ENCODE results near the gene MASP1. TPM values are rescaled to one million over a fixed set of nuclear protein-coding genes. Genes with fewer than 3 reads are reported as not detected.

MASP1 gene
- total RNA-seq, 1 donor from 2014 or later: not detected

- Mint-ChIP-seq H3K4me3 (no peak overlapping the region), H3K4me1 (ENCODE audit: low read depth) (peaks cover 7% of the 10 kb centered on the region), H3K36me3 (ENCODE audit: low read depth) (no peaks in the 10 kb centered on the region), H3K27me3 (ENCODE audit: insufficient read depth) (peaks cover 29% of the 10 kb centered on the region), H3K27ac (no peak overlapping the region), H3K9me3 (no peaks in the 10 kb centered on the region)
- DNase-seq (ENCODE audit: low spot score): no peak
- intact Hi-C loops (cut with micrococcal nuclease): loop anchor here (10.0 kb wide), 1 partner anchor 221 kb away; no protein-coding TSS in a partner anchor
Observed at GRCh38 chr3:187314176-187314575, 22.6 kb upstream of the MASP1 start.

GRCh38 chr3:187310954-187311470, 19.5 kb upstream of the MASP1 start:
- no peak overlapping the region for H3K4me3 Mint-ChIP-seq
- no peak for DNase-seq (ENCODE audit: low spot score)
- no peaks in the 10 kb centered on the region for H3K4me1 Mint-ChIP-seq (ENCODE audit: low read depth)
- no peaks in the 10 kb centered on the region for H3K36me3 Mint-ChIP-seq (ENCODE audit: low read depth)
- intact Hi-C loops (cut with micrococcal nuclease): loop anchor here (10.0 kb wide), 1 partner anchor 224 kb away; no protein-coding TSS in a partner anchor
- H3K27ac Mint-ChIP-seq: no peak overlapping the region
- H3K9me3 Mint-ChIP-seq: no peaks in the 10 kb centered on the region
- peaks cover 22% of the 10 kb centered on the region for H3K27me3 Mint-ChIP-seq (ENCODE audit: insufficient read depth)

- Mint-ChIP-seq H3K9me3 (no peaks in the 10 kb centered on the region), H3K27ac (no peak overlapping the region), H3K27me3 (ENCODE audit: insufficient read depth) (peaks cover 23% of the 10 kb centered on the region), H3K4me1 (ENCODE audit: low read depth) (no peaks in the 10 kb centered on the region), H3K36me3 (ENCODE audit: low read depth) (no peaks in the 10 kb centered on the region), H3K4me3 (no peak overlapping the region)
- intact Hi-C loops (cut with micrococcal nuclease): loop anchor here (10.0 kb wide), 1 partner anchor 225 kb away; no protein-coding TSS in a partner anchor
- no peak for DNase-seq (ENCODE audit: low spot score)
Observed at GRCh38 chr3:187310226-187310625, 18.7 kb upstream of the MASP1 start.

GRCh38 chr3:187305881-187306280, 14.3 kb upstream of the MASP1 start:
- Mint-ChIP-seq H3K9me3 (no peaks in the 10 kb centered on the region), H3K4me3 (no peak overlapping the region), H3K27ac (no peak overlapping the region), H3K4me1 (ENCODE audit: low read depth) (no peaks in the 10 kb centered on the region), H3K27me3 (ENCODE audit: insufficient read depth) (peaks cover 13% of the 10 kb centered on the region), H3K36me3 (ENCODE audit: low read depth) (no peaks in the 10 kb centered on the region)
- no peak for DNase-seq (ENCODE audit: low spot score)
- intact Hi-C loops (cut with micrococcal nuclease): no loop called here

- no peak for DNase-seq (ENCODE audit: low spot score)
- Mint-ChIP-seq H3K4me1 (ENCODE audit: low read depth) (no peaks in the 10 kb centered on the region), H3K27ac (no peak overlapping the region), H3K36me3 (ENCODE audit: low read depth) (no peaks in the 10 kb centered on the region), H3K4me3 (no peak overlapping the region), H3K27me3 (ENCODE audit: insufficient read depth) (peaks cover 2% of the 10 kb centered on the region), H3K9me3 (no peaks in the 10 kb centered on the region)
- intact Hi-C loops (cut with micrococcal nuclease): no loop called here
Observed at GRCh38 chr3:187299611-187300010, 8.1 kb upstream of the MASP1 start.

GRCh38 chr3:187296911-187297310, 5.4 kb upstream of the MASP1 start:
- DNase-seq (ENCODE audit: low spot score): no peak
- no peak overlapping the region for H3K4me3 Mint-ChIP-seq
- H3K4me1 Mint-ChIP-seq (ENCODE audit: low read depth): no peaks in the 10 kb centered on the region
- no peaks in the 10 kb centered on the region for H3K9me3 Mint-ChIP-seq
- intact Hi-C loops (cut with micrococcal nuclease): no loop called here
- no peak overlapping the region for H3K27ac Mint-ChIP-seq
- H3K36me3 Mint-ChIP-seq (ENCODE audit: low read depth): no peaks in the 10 kb centered on the region
- H3K27me3 Mint-ChIP-seq (ENCODE audit: insufficient read depth): peaks cover 7% of the 10 kb centered on the region

GRCh38 chr3:187296058-187296457, 4.5 kb upstream of the MASP1 start:
- Mint-ChIP-seq H3K36me3 (ENCODE audit: low read depth) (no peaks in the 10 kb centered on the region), H3K9me3 (no peaks in the 10 kb centered on the region), H3K27ac (no peak overlapping the region), H3K4me1 (ENCODE audit: low read depth) (no peaks in the 10 kb centered on the region), H3K4me3 (no peak overlapping the region), H3K27me3 (ENCODE audit: insufficient read depth) (peaks cover 13% of the 10 kb centered on the region)
- no peak for DNase-seq (ENCODE audit: low spot score)
- intact Hi-C loops (cut with micrococcal nuclease): no loop called here

- H3K27ac Mint-ChIP-seq: no peak overlapping the region
- DNase-seq (ENCODE audit: low spot score): no peak
- no peaks in the 10 kb centered on the region for H3K36me3 Mint-ChIP-seq (ENCODE audit: low read depth)
- H3K4me1 Mint-ChIP-seq (ENCODE audit: low read depth): no peaks in the 10 kb centered on the region
- intact Hi-C loops (cut with micrococcal nuclease): no loop called here
- peaks cover 19% of the 10 kb centered on the region for H3K27me3 Mint-ChIP-seq (ENCODE audit: insufficient read depth)
- H3K4me3 Mint-ChIP-seq: no peak overlapping the region
- H3K9me3 Mint-ChIP-seq: no peaks in the 10 kb centered on the region
Observed at GRCh38 chr3:187295316-187296034, 3.9 kb upstream of the MASP1 start.

GRCh38 chr3:187293516-187294430, 2.2 kb upstream of the MASP1 start:
- intact Hi-C loops (cut with micrococcal nuclease): no loop called here
- peaks cover 28% of the 10 kb centered on the region for H3K27me3 Mint-ChIP-seq (ENCODE audit: insufficient read depth)
- DNase-seq (ENCODE audit: low spot score): no peak
- no peaks in the 10 kb centered on the region for H3K36me3 Mint-ChIP-seq (ENCODE audit: low read depth)
- H3K4me1 Mint-ChIP-seq (ENCODE audit: low read depth): no peaks in the 10 kb centered on the region
- no peak overlapping the region for H3K27ac Mint-ChIP-seq
- no peak overlapping the region for H3K4me3 Mint-ChIP-seq
- no peaks in the 10 kb centered on the region for H3K9me3 Mint-ChIP-seq

- DNase-seq (ENCODE audit: low spot score): no peak
- no peaks in the 10 kb centered on the region for H3K36me3 Mint-ChIP-seq (ENCODE audit: low read depth)
- no peak overlapping the region for H3K27ac Mint-ChIP-seq
- no peak overlapping the region for H3K4me3 Mint-ChIP-seq
- H3K27me3 Mint-ChIP-seq (ENCODE audit: insufficient read depth): peaks cover 28% of the 10 kb centered on the region
- intact Hi-C loops (cut with micrococcal nuclease): no loop called here
- no peaks in the 10 kb centered on the region for H3K9me3 Mint-ChIP-seq
- H3K4me1 Mint-ChIP-seq (ENCODE audit: low read depth): no peaks in the 10 kb centered on the region
Observed at GRCh38 chr3:187292631-187293515, 1.3 kb upstream of the MASP1 start.

- no peaks in the 10 kb centered on the region for H3K9me3 Mint-ChIP-seq
- H3K36me3 Mint-ChIP-seq (ENCODE audit: low read depth): no peaks in the 10 kb centered on the region
- H3K27me3 Mint-ChIP-seq (ENCODE audit: insufficient read depth): peaks cover 28% of the 10 kb centered on the region
- intact Hi-C loops (cut with micrococcal nuclease): no loop called here
- no peak for DNase-seq (ENCODE audit: low spot score)
- no peak overlapping the region for H3K4me3 Mint-ChIP-seq
- H3K27ac Mint-ChIP-seq: no peak overlapping the region
- H3K4me1 Mint-ChIP-seq (ENCODE audit: low read depth): no peaks in the 10 kb centered on the region
Observed at GRCh38 chr3:187292181-187292580, 644 bp upstream of the MASP1 start.

- intact Hi-C loops (cut with micrococcal nuclease): no loop called here
Observed at GRCh38 chr3:187291001-187291511, 481 bp downstream of the MASP1 start.

More at GRCh38 chr3:187291001-187291511, 481 bp downstream of the MASP1 start:
- Mint-ChIP-seq H3K27me3 (ENCODE audit: insufficient read depth) (peaks cover 30% of the 10 kb centered on the region), H3K27ac (no peak overlapping the region), H3K36me3 (ENCODE audit: low read depth) (no peaks in the 10 kb centered on the region), H3K4me3 (no peak overlapping the region), H3K4me1 (ENCODE audit: low read depth) (no peaks in the 10 kb centered on the region), H3K9me3 (no peaks in the 10 kb centered on the region)
- no peak for DNase-seq (ENCODE audit: low spot score)

Measured in activated T-helper 1 cell treated with anti-CD3 and anti-CD28 coated beads, Interleukin-12 subunit alpha, Interleukin-12 subunit beta, Interleukin-2, Interleukin-4 antibody, amounts not matched to agents 30 ng/mL and 10 ng/mL and 1 ng/mL, durations not matched to agents 14 hours and 24 hours and 36 hours (primary cell).